Omental fat pad (tissue), 4 donors: ENCODE measurements around the gene ACBD5. TPM values are rescaled to one million over a fixed set of nuclear protein-coding genes. Genes with fewer than 3 reads are reported as not detected.
"Not testable (repeated sequence)": the region's sequence is repeated elsewhere in the genome, so short reads cannot be mapped to it uniquely, and the experiment has no call there.

Experiments used
- ATAC-seq: fragments of 150-250 bp; one replicate; pipeline ENCODE4 v1.9.1; 2016; ENCODE audit warnings: mild to moderate bottlenecking, moderate library complexity; ENCODE audit not compliant: low FRiP score
- DNase-seq: peaks from one replicate; pipeline ENCODE4 v3.0.0-alpha.2; 2019; ENCODE audit warnings: low spot score
- total RNA-seq, 4 donors: library from RNA; depleted of rRNA; stranded (reverse); fragments of >200 nt; gene quantifications; one replicate each; pipeline ENCODE4 v1.1.0, GENCODE V29; 2016
- TF ChIP-seq, protein P1 (sequence below), 3 donors: fragments of 450-650 bp; IDR thresholded peaks; one replicate each; pipeline ENCODE4 v1.5.1; 2016 to 2017; ENCODE audit warnings: antibody characterized with exemption in 3 of 3, mild to moderate bottlenecking in 3 of 3, moderate library complexity in 2 of 3

ACBD5 gene
- total RNA-seq, 4 donors from 2014 or later, result 13.0 to 24.6 (median 19.2) TPM

DNA sequence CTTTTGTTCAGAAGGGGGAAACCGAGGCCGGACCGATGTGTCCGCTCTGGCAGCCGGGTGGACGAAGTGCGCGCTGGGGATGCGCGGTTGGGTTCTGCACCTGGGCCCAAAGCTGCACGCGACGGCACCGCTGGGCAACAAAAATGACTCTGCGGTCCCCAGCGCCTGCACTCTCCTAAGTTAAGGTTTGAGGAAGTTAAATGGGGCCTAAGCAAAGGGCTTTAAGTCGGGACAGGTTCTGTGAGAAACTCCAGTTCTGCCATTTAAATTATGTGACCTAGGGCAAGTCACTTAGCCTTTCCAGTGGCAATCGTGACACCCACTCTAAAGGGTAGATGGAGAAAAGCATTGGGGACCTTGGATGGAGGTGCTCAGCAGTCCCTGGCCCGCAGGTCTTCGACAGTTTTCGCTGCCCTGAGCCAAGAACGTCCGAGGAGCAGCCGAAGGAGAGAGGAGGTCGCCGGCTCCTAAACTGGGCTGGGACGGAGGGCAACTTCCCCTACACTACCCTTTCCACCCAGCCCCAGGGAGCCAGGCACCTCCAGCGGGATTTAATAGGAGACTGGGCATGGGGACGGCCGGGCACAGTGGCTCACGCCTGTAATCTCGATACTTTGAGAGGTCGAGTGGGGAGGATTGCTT lies 534 bp upstream of the ACBD5 start:
- ATAC-seq (peak; percentile 0), DNase-seq (no peak)
- TF ChIP-seq, protein P1, sequence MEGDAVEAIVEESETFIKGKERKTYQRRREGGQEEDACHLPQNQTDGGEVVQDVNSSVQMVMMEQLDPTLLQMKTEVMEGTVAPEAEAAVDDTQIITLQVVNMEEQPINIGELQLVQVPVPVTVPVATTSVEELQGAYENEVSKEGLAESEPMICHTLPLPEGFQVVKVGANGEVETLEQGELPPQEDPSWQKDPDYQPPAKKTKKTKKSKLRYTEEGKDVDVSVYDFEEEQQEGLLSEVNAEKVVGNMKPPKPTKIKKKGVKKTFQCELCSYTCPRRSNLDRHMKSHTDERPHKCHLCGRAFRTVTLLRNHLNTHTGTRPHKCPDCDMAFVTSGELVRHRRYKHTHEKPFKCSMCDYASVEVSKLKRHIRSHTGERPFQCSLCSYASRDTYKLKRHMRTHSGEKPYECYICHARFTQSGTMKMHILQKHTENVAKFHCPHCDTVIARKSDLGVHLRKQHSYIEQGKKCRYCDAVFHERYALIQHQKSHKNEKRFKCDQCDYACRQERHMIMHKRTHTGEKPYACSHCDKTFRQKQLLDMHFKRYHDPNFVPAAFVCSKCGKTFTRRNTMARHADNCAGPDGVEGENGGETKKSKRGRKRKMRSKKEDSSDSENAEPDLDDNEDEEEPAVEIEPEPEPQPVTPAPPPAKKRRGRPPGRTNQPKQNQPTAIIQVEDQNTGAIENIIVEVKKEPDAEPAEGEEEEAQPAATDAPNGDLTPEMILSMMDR (IDR thresholded peaks at IDR 0.05), result no peak

DNA sequence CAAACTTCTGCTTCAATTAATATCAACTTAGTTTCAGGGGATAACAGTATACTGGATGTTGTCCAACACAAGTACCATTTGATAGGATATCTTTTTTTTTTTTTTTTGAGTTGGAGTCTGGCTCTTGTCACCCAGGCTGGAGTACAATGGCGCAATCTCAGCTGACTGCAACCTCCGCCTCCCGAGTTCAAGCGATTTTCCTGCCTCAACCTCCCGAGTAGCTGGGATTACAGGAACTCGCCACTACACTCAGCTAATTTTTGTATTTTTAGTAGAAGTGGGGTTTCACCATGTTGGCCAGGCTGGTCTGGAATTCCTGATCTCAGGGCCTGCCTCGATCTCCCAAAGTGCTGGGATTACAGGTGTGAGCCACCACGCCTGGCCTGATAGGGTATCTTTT lies 3.1 kb downstream of the ACBD5 start:
- ATAC-seq, DNase-seq: not testable (repeated sequence)

- not testable (repeated sequence) for DNase-seq, ATAC-seq
Observed at GRCh38 chr10:27236589-27237128, 3.9 kb downstream of the ACBD5 start.

- ATAC-seq (no peak), DNase-seq (no peak)
- TF ChIP-seq, protein P1 (IDR thresholded peaks at IDR 0.05), result no peak
Observed at GRCh38 chr10:27235706-27236105, 4.9 kb downstream of the ACBD5 start.

- ATAC-seq (no peak), DNase-seq (no peak)
- TF ChIP-seq, protein P1 (IDR thresholded peaks at IDR 0.05), result no peak
Observed at GRCh38 chr10:27230022-27230421, 10.6 kb downstream of the ACBD5 start.

GRCh38 chr10:27225642-27226257 lies 14.8 kb downstream of the ACBD5 start:
- ATAC-seq (no peak), DNase-seq (no peak)
- TF ChIP-seq, protein P1 (IDR thresholded peaks at IDR 0.05), result no peak

DNA sequence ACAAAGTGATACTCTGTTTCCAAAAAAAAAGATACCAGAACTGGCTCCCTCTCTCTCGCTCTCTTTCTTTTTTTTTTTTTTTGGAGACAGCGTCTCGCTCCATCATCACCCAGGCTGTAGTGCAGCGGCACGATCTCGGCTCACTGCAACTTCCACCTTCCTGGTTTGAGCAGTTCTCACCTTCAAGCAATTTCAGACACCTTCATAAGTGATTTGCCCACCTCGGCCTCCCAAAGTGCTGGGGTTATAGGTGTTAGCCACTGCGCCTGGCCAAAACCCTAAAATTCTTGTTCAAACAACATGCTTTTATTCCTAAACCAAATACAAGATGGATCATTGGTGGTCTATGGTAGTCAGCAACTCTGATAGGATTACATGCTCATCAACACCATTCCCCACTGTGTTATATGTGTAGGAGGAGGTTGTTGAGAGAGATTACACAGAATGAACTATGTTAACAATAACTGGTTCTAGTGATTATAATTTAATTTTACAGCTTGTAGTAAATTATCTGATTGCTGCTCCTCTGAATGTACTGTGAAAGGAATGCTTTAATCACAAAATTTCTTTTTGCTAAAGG lies 15.5 kb downstream of the ACBD5 start:
- TF ChIP-seq, protein P1 (IDR thresholded peaks at IDR 0.05), result no peak
- no peak for DNase-seq
- no peak for ATAC-seq

- DNase-seq (no peak), ATAC-seq (no peak)
- TF ChIP-seq, protein P1 (IDR thresholded peaks at IDR 0.05), result no peak
Observed at GRCh38 chr10:27223964-27224363, 16.6 kb downstream of the ACBD5 start.
